Spleen (tissue), 11 donors: ENCODE results near the gene SEMA3F. TPM values are rescaled to one million over a fixed set of nuclear protein-coding genes. Genes with fewer than 3 reads are reported as not detected.
"Not testable (repeated sequence)": the region's sequence is repeated elsewhere in the genome, so short reads cannot be mapped to it uniquely, and the experiment has no call there.

Experiments used
- DNase-seq: peaks from one replicate; pipeline ENCODE4 v3.0.0-alpha.2; 2020
- H3K27ac ChIP-seq, 8 donors: fragments of 200-600 bp; sonication (generic) in 7 of 8; 1 replicate in 4 of 8; 2 replicates in 4 of 8; pipeline versions ENCODE4 v1.5.0 to v1.8.0; 2016 to 2021; ENCODE audit warnings: inconsistent platforms in 4 of 8, mild to moderate bottlenecking in 4 of 8, moderate library complexity in 1 of 8
- H3K27me3 ChIP-seq, 7 donors: fragments of 200-600 bp; sonication (generic) in 6 of 7; replicated peaks in 1 of 7; 1 replicate in 4 of 7; 2 replicates in 3 of 7; pipeline versions ENCODE4 v1.5.0 to v1.8.0; 2016 to 2021; ENCODE audit warnings: inconsistent platforms in 3 of 7, mild to moderate bottlenecking in 1 of 7
- H3K36me3 ChIP-seq, 6 donors: fragments of 200-600 bp; sonication (generic) in 5 of 6; 1 replicate in 4 of 6; 2 replicates in 2 of 6; pipeline versions ENCODE4 v1.5.0 to v1.8.0; 2016 to 2021; ENCODE audit warnings: inconsistent platforms in 2 of 6
- H3K4me1 ChIP-seq, 6 donors: fragments of 200-600 bp; sonication (generic) in 5 of 6; 1 replicate in 3 of 6; 2 replicates in 3 of 6; pipeline versions ENCODE4 v1.5.0 to v1.8.0; 2016 to 2021; ENCODE audit warnings: inconsistent platforms in 3 of 6
- H3K4me3 ChIP-seq, 8 donors: fragments of 200-600 bp; sonication (generic) in 7 of 8; 1 replicate in 4 of 8; 2 replicates in 4 of 8; pipeline versions ENCODE4 v1.5.0 to v1.8.0; 2016 to 2021; ENCODE audit warnings: inconsistent platforms in 4 of 8, mild to moderate bottlenecking in 4 of 8, moderate library complexity in 2 of 8
- H3K9me3 ChIP-seq, 8 donors: fragments of 200-600 bp; sonication (generic) in 7 of 8; 1 replicate in 4 of 8; 2 replicates in 4 of 8; pipeline versions ENCODE4 v1.5.0 to v1.8.0; 2016 to 2021; ENCODE audit warnings: inconsistent platforms in 4 of 8
- CTCF ChIP-seq, 11 experiments: fragments of 200-600 bp in 7 of 11; fragments of 450-650 bp in 4 of 11; sonication (generic) in 4 of 11; IDR thresholded peaks in 8 of 11; conservative IDR thresholded peaks in 3 of 11; 1 replicate in 7 of 11; 2 replicates in 4 of 11; pipeline versions ENCODE4 v1.4.0 to v1.8.0; 2016 to 2021; ENCODE audit warnings: antibody characterized with exemption in 11 of 11, inconsistent platforms in 4 of 11, mild to moderate bottlenecking in 1 of 11
- POLR2A ChIP-seq, 3 donors: fragments of 450-650 bp; IDR thresholded peaks; one replicate each; pipeline ENCODE4 v1.5.1; 2017; ENCODE audit warnings: antibody characterized with exemption in 3 of 3, mild to moderate bottlenecking in 1 of 3
- POLR2AphosphoS5 ChIP-seq, 3 donors: sonication (generic); formaldehyde crosslinking; IDR thresholded peaks; one replicate each; pipeline ENCODE4 v1.5.1; 2017; ENCODE audit warnings: antibody characterized with exemption in 3 of 3
- WGBS, 5 donors: extraction: QIAGEN DNeasy Blood & Tissue Kit in 3 of 5; methylation state at CpG; one replicate each; pipeline versions ENCODE4 v1.1.5 to v1.1.7; 2013 to 2018; 5-methylcytosine and 5-hydroxymethylcytosine counted together
- intact Hi-C: fragments of 100-400 bp; cut with DNase I; formaldehyde crosslinking; loops from one replicate; pipeline ENCODE4 v1.15.0; 2023; ENCODE audit warnings: low total_unique reads
- polyA plus RNA-seq, 3 donors: library from polyadenylated mRNA; stranded (reverse); fragments of 200-250 nt; gene quantifications; one replicate each; pipeline ENCODE4 v1.2.1, GENCODE V29; 2013
- total RNA-seq, 7 donors: library from RNA; depleted of rRNA in 3 of 7; stranded (reverse); fragments of >200 nt in 3 of 7; fragmentation: NEBNext Ultra II Directional in 4 of 7; extraction: Animal tissue kit (Norgen Biotek cat#: 25700) in 4 of 7; gene quantifications; one replicate each; pipeline versions ENCODE4 v1.1.0 to v1.2.1, GENCODE V29; 2016 to 2021
- donor health status: healthy with polysubstance abuse.
- donor health status: DM: no; HTN: no; CAD: no; lungs with moderate emphysema.
- donor health status: DM: no; HTN: no; CAD: no.
- donor health status: Bipolar disorder and iron deficiency.
- donor health status: healthy.
- donor health status: DM: no; HTN: no; CAD: no.
- donor health status: DM: yes; HTN: yes; CAD: no.

Gene SEMA3F
- total and polyA plus RNA-seq, 10 donors, result 16.9 to 205 (median 77.9) TPM

- Histone ChIP-seq H3K4me3 (no peak overlapping the region), H3K36me3 (no peaks in the 10 kb centered on the region), H3K4me1 (peaks cover 1 to 7% (median 3%) of the 10 kb centered on the region in 6 donors), H3K27ac (no peak overlapping the region), H3K9me3 (no peaks in the 10 kb centered on the region), H3K27me3 (peaks cover 0 to 28% (median 8%) of the 10 kb centered on the region in 7 donors)
- no peak for TF ChIP-seq POLR2AphosphoS5 (IDR thresholded peaks at IDR 0.05)
- DNase-seq, result no peak
- WGBS, 5 donors, result 80 to 91% (median 87%) methylated on average over 7 to 13 of the region's 13 CpGs
- intact Hi-C loops, result no loop called here
Observed at GRCh38 chr3:50210510-50211367, 55.6 kb downstream of the SEMA3F start.

- intact Hi-C loops, DNase-seq, H3K4me3 ChIP-seq, H3K36me3 ChIP-seq, H3K9me3 ChIP-seq, H3K4me1 ChIP-seq, H3K27ac ChIP-seq: not testable (repeated sequence)
- H3K27me3 ChIP-seq, result peaks cover 0 to 22% (median 2%) of the 10 kb centered on the region in 7 donors
- 90 to 96% (median 93%) methylated on average over 5 of the region's 5 CpGs for WGBS, 5 donors
Observed at GRCh38 chr3:50211368-50211717, 56.2 kb downstream of the SEMA3F start.

GRCh38 chr3:50211930-50212329 is 56.8 kb downstream of the SEMA3F start:
- no peaks in the 10 kb centered on the region for H3K36me3 ChIP-seq
- no peaks in the 10 kb centered on the region for H3K4me1 ChIP-seq
- peaks cover 0 to 16% (median 0%) of the 10 kb centered on the region in 7 donors for H3K27me3 ChIP-seq
- TF ChIP-seq CTCF (IDR thresholded peaks at IDR 0.05 in 8 of 11, conservative IDR thresholded peaks at IDR 0.05 in 3 of 11) (no peak), POLR2A (IDR thresholded peaks at IDR 0.05) (no peak), POLR2AphosphoS5 (IDR thresholded peaks at IDR 0.05) (no peak)
- WGBS, 5 donors, result 40 to 75% (median 68%) methylated on average over 1 to 2 of the region's 2 CpGs
- no peak overlapping the region for H3K4me3 ChIP-seq
- intact Hi-C loops, result no loop called here
- no peaks in the 10 kb centered on the region for H3K9me3 ChIP-seq
- DNase-seq, result no peak
- no peak overlapping the region for H3K27ac ChIP-seq

GRCh38 chr3:50212502-50212901 is 57.4 kb downstream of the SEMA3F start:
- H3K27ac ChIP-seq, result no peak overlapping the region
- no peak for DNase-seq
- no peak overlapping the region for H3K4me3 ChIP-seq
- H3K27me3 ChIP-seq, result peaks cover 0 to 10% (median 0%) of the 10 kb centered on the region in 7 donors
- 68 to 85% (median 82%) methylated on average over 2 to 4 of the region's 4 CpGs for WGBS, 5 donors
- intact Hi-C loops, result no loop called here
- TF ChIP-seq POLR2A (IDR thresholded peaks at IDR 0.05) (no peak), CTCF (IDR thresholded peaks at IDR 0.05 in 8 of 11, conservative IDR thresholded peaks at IDR 0.05 in 3 of 11) (no peak), POLR2AphosphoS5 (IDR thresholded peaks at IDR 0.05) (no peak)
- H3K4me1 ChIP-seq, result no peaks in the 10 kb centered on the region
- no peaks in the 10 kb centered on the region for H3K9me3 ChIP-seq
- H3K36me3 ChIP-seq, result no peaks in the 10 kb centered on the region

- Histone ChIP-seq H3K4me3 (no peak overlapping the region), H3K9me3 (no peaks in the 10 kb centered on the region), H3K4me1 (no peaks in the 10 kb centered on the region), H3K36me3 (no peaks in the 10 kb centered on the region), H3K27ac (no peak overlapping the region), H3K27me3 (peaks cover 0 to 6% (median 0%) of the 10 kb centered on the region in 7 donors)
- TF ChIP-seq CTCF (IDR thresholded peaks at IDR 0.05 in 8 of 11, conservative IDR thresholded peaks at IDR 0.05 in 3 of 11) (no peak), POLR2AphosphoS5 (IDR thresholded peaks at IDR 0.05) (no peak), POLR2A (IDR thresholded peaks at IDR 0.05) (no peak)
- 84 to 95% (median 88%) methylated on average over 2 to 3 of the region's 3 CpGs for WGBS, 5 donors
- DNase-seq, result no peak
- intact Hi-C loops, result no loop called here
Observed at GRCh38 chr3:50212971-50213370, 57.8 kb downstream of the SEMA3F start.
